GM12878 (cell line): Measurements from ENCODE around the gene CHEK1.

Experiments used
- CBFB ChIP-seq: IDR thresholded peaks from 2 replicates; pipeline ENCODE4 v1.6.1; 2016; ENCODE audit warnings: antibody characterized with exemption, low read depth
- CREB1 ChIP-seq: IDR thresholded peaks from 2 replicates; pipeline ENCODE4 v1.6.1; 2012; ENCODE audit warnings: low read depth, mild to moderate bottlenecking, inconsistent platforms
- CREM ChIP-seq: IDR thresholded peaks from 2 replicates; pipeline ENCODE4 v1.6.1; 2014; ENCODE audit warnings: antibody characterized with exemption, low read depth
- EED ChIP-seq: sonication (generic); IDR thresholded peaks from 2 replicates; pipeline ENCODE4 v1.6.1; 2016; ENCODE audit warnings: antibody characterized with exemption, low read depth
- EP300 ChIP-seq, 2 experiments: fragments of 150-350 bp in 1 of 2; IDR thresholded peaks; 2 replicates each; pipeline ENCODE4 v1.6.1; 2011 to 2012; ENCODE audit warnings: low read depth in 2 of 2, low read length in 2 of 2, borderline replicate concordance in 1 of 2, improper control_type of control experiment in 1 of 2, inconsistent platforms in 1 of 2; ENCODE audit not compliant: control insufficient read depth in 1 of 2
- ESRRA ChIP-seq: IDR thresholded peaks from 2 replicates; pipeline ENCODE4 v1.6.1; 2012; ENCODE audit warnings: mild to moderate bottlenecking, low read length, improper control_type of control experiment
- EZH2 ChIP-seq: IDR thresholded peaks from 2 replicates; pipeline ENCODE4 v1.6.1; 2012; ENCODE audit warnings: low read depth, mild to moderate bottlenecking, control low read depth, inconsistent platforms, low read length, borderline replicate concordance; ENCODE audit not compliant: control insufficient read depth
- NR2C2 ChIP-seq: IDR thresholded peaks from 2 replicates; pipeline ENCODE4 v1.6.1; 2011; ENCODE audit warnings: borderline replicate concordance, low read depth; ENCODE audit not compliant: control insufficient read depth, insufficient read length
- POLR2AphosphoS5 ChIP-seq: IDR thresholded peaks from 2 replicates; pipeline ENCODE4 v1.6.1; 2011; ENCODE audit warnings: mild to moderate bottlenecking, low read length, inconsistent platforms
- RFX5 ChIP-seq: IDR thresholded peaks from 2 replicates; pipeline ENCODE4 v1.6.1; 2011; ENCODE audit warnings: low read depth, low read length, improper control_type of control experiment
- SP1 ChIP-seq: IDR thresholded peaks from one replicate; pipeline ENCODE4 v1.6.1; 2011; ENCODE audit warnings: low read depth, low read length
- YBX1 ChIP-seq: fragments of 450-650 bp; IDR thresholded peaks from 2 replicates; pipeline ENCODE4 v1.6.1; 2016; ENCODE audit warnings: antibody characterized with exemption
- TF ChIP-seq, protein P1 (sequence below): fragments of 150-350 bp; IDR thresholded peaks from 2 replicates; pipeline ENCODE4 v1.6.1; 2014; ENCODE audit warnings: mild to moderate bottlenecking, low read depth, low read length
- TF ChIP-seq, protein P2 (sequence below): IDR thresholded peaks from 2 replicates; pipeline ENCODE4 v1.6.1; 2011; ENCODE audit warnings: low read depth, mild to moderate bottlenecking, low read length, moderate library complexity, borderline replicate concordance; ENCODE audit errors: extremely low read depth

DNA sequence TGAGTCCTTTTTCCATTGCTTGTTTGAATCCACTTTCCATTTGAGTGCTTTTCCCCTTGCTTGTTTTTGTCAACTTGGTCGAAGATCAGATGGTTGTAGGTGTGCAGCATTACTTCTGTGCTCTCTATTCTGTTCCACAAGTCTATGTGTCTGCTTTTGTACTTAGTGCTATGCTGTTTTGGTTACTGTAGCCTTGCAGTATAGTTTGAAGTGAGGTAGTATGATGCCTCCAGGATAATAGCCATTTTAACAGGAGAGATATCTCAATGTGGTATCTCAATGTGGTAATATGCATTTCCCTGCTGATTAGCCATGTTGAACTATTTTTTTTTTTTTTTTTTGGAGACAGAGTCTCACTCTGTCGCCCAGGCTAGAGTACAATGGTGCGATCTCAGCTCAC, 38.9 kb downstream of the CHEK1 start:
- no peak for TF ChIP-seq EED
- no peak for TF ChIP-seq NR2C2
- no peak for TF ChIP-seq RFX5
- TF ChIP-seq, protein P1, sequence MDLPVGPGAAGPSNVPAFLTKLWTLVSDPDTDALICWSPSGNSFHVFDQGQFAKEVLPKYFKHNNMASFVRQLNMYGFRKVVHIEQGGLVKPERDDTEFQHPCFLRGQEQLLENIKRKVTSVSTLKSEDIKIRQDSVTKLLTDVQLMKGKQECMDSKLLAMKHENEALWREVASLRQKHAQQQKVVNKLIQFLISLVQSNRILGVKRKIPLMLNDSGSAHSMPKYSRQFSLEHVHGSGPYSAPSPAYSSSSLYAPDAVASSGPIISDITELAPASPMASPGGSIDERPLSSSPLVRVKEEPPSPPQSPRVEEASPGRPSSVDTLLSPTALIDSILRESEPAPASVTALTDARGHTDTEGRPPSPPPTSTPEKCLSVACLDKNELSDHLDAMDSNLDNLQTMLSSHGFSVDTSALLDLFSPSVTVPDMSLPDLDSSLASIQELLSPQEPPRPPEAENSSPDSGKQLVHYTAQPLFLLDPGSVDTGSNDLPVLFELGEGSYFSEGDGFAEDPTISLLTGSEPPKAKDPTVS, result no peak
- TF ChIP-seq EZH2, result no peak
- TF ChIP-seq YBX1, result no peak
- TF ChIP-seq, protein P2, sequence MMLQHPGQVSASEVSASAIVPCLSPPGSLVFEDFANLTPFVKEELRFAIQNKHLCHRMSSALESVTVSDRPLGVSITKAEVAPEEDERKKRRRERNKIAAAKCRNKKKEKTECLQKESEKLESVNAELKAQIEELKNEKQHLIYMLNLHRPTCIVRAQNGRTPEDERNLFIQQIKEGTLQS, result no peak
- TF ChIP-seq EP300 (IDR thresholded peaks at IDR 0.05; ENCODE audit: borderline replicate concordance in 1 of 2, control insufficient read depth in 1 of 2, low read depth in 2 of 2, low read length in 2 of 2), result no peak
- TF ChIP-seq CBFB, result no peak
- TF ChIP-seq POLR2AphosphoS5, result no peak
- no peak for TF ChIP-seq ESRRA
- no peak for TF ChIP-seq CREM
- TF ChIP-seq CREB1, result no peak
- TF ChIP-seq SP1, result no peak
